H1 (cell line): ENCODE results near the gene RNF149. TPM values are rescaled to one million over a fixed set of nuclear protein-coding genes. Genes with fewer than 3 reads are reported as not detected.

ENCODE experiments used
- MAX ChIP-seq: IDR thresholded peaks from 2 replicates; pipeline ENCODE4 v1.6.1; 2012; ENCODE audit warnings: inconsistent platforms
- TBP ChIP-seq: IDR thresholded peaks from 2 replicates; pipeline ENCODE4 v1.6.1; 2011; ENCODE audit warnings: low read depth, low read length, improper control_type of control experiment
- polyA plus RNA-seq, 7 experiments: library from polyadenylated mRNA; depleted of rRNA in 3 of 7; stranded (reverse) in 5 of 7; unstranded in 2 of 7; fragments of >200 nt in 5 of 7; fragments of 200-250 nt in 2 of 7; gene quantifications; 1 replicate in 5 of 7; 2 replicates in 1 of 7; 4 replicates in 1 of 7; pipeline versions ENCODE4 v1.2.1 to v1.2.3, GENCODE V29; 2011 to 2013; ENCODE audit warnings: missing spikeins in 2 of 7, mixed read lengths in 2 of 7
- total RNA-seq: library from RNA; stranded (reverse); fragmentation: NEBNext Ultra II Directional; extraction: Animal tissue kit (Norgen Biotek cat#: 25700); gene quantifications from 2 replicates; pipeline ENCODE4 v1.2.1, GENCODE V29; 2021

Gene RNF149
- total and polyA plus RNA-seq, 2 of the 8 experiments (the other 6 are each of a cell fraction or from before 2014, with no cell fraction given), result 16.6 to 28.2 TPM

DNA sequence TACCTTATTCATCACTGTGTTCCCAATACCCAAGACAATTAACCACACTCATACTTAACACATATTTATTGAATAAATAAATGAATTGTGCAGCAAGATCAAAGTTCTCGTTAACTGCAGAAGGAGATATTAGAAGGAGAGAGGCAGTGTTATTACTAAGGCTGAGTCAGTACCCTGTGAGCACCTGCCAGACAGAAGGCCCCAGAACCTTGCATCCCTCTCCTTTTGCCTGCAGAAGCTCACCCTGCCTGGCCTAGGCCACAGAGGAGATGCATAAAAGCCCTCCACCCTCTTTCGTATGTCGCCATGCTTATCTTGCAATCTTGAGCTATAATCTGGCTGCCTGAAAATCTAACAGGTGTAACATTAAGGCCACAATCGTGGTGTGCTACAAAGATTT lies 20.5 kb upstream of the RNF149 start (continued):
- TF ChIP-seq MAX (no peak), TBP (no peak)
